GM12873 (cell line): ENCODE results near the gene PRR12.

ENCODE experiments used
- TF ChIP-seq, protein P1 (sequence below): IDR thresholded peaks from 2 replicates; pipeline ENCODE4 v1.5.1; 2012; ENCODE audit warnings: low read depth, mild to moderate bottlenecking, moderate library complexity, low read length, control low read depth; ENCODE audit not compliant: insufficient read depth; ENCODE audit errors: missing control alignments

Gene PRR12

DNA sequence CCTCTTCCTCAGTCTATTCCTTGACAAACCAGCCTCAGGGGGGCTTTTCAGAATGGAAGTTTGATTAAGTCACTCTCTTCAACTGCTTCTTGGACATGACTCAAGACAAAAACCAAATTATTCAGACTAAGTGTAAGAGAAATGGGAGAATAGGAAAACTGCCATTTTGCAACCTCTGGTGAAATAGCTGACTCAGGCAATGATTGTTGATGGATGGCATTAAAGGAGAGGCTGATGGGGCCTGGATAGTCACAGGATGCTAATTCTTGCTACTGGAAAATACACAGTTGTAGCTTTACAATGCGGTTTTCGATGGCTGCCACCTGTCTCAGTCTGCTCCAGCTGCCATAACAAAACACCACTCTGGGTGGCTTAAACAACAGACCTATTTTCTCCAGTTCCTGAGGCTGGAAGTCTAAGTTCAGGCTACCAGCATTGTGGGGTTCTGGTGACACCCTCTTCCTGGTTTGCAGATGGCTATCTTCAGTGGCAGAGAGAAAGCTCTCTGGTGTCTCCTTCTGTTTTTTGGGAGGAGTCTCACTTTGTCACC is 16.7 kb upstream of the PRR12 start:
- TF ChIP-seq, protein P1, sequence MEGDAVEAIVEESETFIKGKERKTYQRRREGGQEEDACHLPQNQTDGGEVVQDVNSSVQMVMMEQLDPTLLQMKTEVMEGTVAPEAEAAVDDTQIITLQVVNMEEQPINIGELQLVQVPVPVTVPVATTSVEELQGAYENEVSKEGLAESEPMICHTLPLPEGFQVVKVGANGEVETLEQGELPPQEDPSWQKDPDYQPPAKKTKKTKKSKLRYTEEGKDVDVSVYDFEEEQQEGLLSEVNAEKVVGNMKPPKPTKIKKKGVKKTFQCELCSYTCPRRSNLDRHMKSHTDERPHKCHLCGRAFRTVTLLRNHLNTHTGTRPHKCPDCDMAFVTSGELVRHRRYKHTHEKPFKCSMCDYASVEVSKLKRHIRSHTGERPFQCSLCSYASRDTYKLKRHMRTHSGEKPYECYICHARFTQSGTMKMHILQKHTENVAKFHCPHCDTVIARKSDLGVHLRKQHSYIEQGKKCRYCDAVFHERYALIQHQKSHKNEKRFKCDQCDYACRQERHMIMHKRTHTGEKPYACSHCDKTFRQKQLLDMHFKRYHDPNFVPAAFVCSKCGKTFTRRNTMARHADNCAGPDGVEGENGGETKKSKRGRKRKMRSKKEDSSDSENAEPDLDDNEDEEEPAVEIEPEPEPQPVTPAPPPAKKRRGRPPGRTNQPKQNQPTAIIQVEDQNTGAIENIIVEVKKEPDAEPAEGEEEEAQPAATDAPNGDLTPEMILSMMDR: no peak

DNA sequence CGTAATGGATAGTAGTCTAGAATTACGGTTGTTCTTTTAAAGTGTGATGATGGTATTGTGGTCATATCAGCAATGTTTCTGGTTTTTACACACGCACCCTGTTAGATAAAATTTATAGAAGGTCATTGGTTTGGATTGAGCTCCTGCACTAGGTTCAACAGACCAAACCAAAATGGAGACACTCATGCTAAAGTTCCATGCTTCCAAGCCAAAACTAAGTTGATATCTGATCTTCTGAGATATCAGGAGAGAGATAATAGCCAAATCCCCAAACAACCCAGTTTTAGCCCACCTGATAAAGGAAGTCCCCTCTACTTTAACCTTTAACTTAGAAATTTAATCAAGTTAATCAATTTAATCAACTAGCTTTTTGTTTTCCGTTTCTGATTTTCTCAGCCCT is 11.8 kb upstream of the PRR12 start:
- TF ChIP-seq, protein P1: no peak

DNA sequence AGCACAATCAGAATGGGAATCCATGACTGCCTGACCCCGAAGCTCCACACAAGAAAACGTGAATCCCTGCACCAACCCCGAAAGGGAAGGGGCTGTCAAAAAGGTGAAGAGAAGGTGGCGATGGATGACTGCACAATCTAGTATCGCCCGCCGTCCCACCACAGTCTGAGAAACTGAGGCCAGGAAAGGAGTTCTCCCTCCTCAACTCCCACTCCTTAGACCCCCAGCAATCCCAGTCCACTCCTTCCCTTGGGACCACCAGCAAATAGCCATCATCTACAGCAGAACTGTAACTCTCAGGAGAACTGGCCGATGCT is 11.1 kb upstream of the PRR12 start:
- TF ChIP-seq, protein P1: no peak

DNA sequence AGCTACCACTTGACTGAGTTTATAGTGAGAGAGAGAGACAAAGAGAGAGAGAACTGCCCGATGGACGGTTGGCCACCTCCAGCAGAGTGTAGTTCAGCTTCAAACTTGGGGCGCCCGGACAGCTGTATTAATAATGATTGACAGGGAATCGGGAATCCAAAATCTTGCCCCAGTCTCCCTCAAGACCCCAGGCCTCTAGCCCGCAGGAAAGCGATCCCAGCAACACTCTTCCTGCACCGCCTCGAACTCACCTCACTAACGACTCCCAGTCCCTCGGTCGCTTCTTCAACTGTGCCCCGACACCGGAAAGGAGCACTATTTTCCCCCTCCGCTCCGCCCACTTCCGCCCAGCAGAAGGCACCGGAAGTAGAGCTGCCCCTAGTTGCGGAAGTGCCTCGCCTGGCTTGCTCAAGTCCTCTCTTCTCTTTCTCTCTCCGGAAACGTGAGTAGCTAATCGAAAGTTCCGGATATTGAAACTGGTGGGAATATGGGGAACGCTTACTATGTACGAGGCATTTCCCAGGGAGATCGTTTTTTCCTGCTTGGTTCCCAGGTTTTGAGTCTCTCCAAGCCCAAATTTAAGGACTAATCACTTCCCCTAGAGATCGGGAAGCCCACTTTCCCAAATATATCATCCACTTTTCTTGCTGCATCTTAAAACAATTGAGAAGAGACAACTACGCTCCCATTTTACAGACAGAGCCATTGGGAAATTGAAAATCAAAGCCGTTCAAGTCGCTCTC is 10.5 kb upstream of the PRR12 start, which contains the start of gene NOSIP:
NOSIP (minus strand) TSS at position 293 of the 743 bp plus-strand sequence. CDS start 19,865 bp downstream, outside the sequence.
- TF ChIP-seq, protein P1: no peak

DNA sequence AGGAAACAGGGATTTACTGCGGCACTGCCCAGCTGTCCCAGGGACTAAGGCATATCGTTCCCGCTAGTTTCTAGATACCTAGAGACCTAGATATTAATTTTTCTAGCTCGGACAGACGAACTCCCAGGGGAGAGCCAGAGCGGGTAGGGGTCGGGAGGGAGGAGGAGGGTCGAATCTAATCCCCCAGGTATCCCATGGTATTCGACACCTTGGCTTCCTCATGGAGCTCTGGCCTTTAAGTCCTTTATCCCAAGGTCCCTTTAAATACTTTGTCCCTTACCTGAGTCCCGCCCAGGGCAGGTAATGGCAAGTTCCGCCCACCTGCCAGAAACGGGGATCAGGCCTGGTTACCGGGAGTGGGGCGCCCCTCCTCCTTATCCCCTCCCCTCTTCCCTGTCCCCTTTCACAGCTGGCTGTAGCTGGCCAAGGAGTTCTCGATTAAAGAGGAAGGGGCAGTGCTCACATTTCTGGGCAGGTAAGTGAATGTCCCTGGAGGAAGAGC is 9.9 kb upstream of the PRR12 start, which contains the start of gene PRRG2:
PRRG2 (plus strand) TSS at position 310 of the 502 bp plus-strand sequence. CDS start 1,904 bp downstream, outside the sequence.
- TF ChIP-seq, protein P1: no peak

DNA sequence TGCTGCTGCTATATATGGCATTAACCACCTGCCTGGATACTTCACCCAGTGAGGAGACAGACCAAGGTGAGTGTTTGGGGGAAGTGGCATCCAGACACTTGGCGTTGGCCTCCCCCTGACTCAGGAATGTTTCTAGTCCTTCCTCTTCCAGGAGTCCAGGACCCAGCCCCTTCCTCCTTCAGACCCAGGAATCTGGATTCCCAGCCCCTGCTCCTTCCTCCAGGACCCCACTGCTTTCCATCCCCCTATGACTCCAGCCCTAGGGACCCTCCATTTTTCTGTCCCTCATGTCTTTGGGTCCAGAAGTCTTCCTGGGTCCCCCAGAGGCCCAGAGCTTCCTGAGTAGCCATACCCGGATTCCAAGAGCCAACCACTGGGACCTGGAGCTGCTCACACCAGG is 7.7 kb upstream of the PRR12 start:
- TF ChIP-seq, protein P1: no peak

DNA sequence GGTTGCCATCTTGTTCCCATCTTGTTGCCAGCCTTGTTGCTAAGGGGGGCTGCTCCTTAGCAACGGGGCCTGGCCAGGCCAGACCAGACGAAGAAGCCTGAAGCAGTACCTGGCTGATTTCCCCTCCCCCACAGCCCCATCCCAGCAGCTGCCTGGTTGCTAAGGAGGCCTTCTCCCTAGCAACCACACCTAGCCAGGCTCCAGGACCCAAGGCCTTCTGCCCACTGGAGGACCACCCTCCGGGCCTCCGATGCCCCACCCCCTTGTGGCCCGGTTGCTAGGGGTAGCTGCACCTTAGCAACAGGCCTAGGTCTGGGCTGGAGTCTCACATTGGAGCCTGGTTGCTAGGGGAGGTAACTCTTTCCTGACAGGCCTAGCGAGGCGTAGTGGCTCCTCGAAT is 6.0 kb upstream of the PRR12 start:
- TF ChIP-seq, protein P1: no peak
